T47D (cell line): Measurements from ENCODE around the gene POU2F1.

ENCODE experiments used
- DNase-seq, 2 experiments: peaks; one replicate each; pipeline versions ENCODE4 v3.0.0 to v3.0.0-alpha.2; 2011 to 2012; ENCODE audit warnings: low read depth in 1 of 2, low spot score in 1 of 2
- JUND ChIP-seq: IDR thresholded peaks from 2 replicates; pipeline ENCODE4 v1.6.1; 2012; ENCODE audit warnings: low read depth
- in situ Hi-C: cut with HindIII; loops from 2 replicates; pipeline ENCODE4 v1.10.0; 2016; ENCODE audit warnings: low sequenced_read_pairs, low pct_unique_long_range_greater_than_20kb

Gene POU2F1

GRCh38 chr1:167273027-167273800, 52.5 kb downstream of the POU2F1 start:
- DNase-seq: no peak
- no peak for TF ChIP-seq JUND
- in situ Hi-C loops: no loop called here

- in situ Hi-C loops: no loop called here
- no peak for DNase-seq
- TF ChIP-seq JUND: no peak
These were observed 53.4 kb downstream of the POU2F1 start for GRCh38 chr1:167274061-167274460.

- no peak for DNase-seq
- in situ Hi-C loops: no loop called here
- TF ChIP-seq JUND: no peak
These were observed 56.3 kb downstream of the POU2F1 start for GRCh38 chr1:167276969-167277368.

GRCh38 chr1:167278497-167278896, 57.8 kb downstream of the POU2F1 start:
- TF ChIP-seq JUND: no peak
- in situ Hi-C loops: no loop called here
- DNase-seq: no peak

GRCh38 chr1:167280912-167281311, 60.2 kb downstream of the POU2F1 start:
- in situ Hi-C loops: no loop called here
- TF ChIP-seq JUND: no peak
- DNase-seq: no peak

- TF ChIP-seq JUND: no peak
- in situ Hi-C loops: no loop called here
- DNase-seq: no peak
These were observed 67.8 kb downstream of the POU2F1 start for GRCh38 chr1:167288390-167289074.

GRCh38 chr1:167289075-167289442, 68.4 kb downstream of the POU2F1 start:
- DNase-seq: no peak
- TF ChIP-seq JUND: no peak
- in situ Hi-C loops: no loop called here

- TF ChIP-seq JUND: no peak
- no peak for DNase-seq
- in situ Hi-C loops: no loop called here
These were observed 69.3 kb downstream of the POU2F1 start for GRCh38 chr1:167289966-167290365.

GRCh38 chr1:167291539-167292185, 71.0 kb downstream of the POU2F1 start:
- TF ChIP-seq JUND: no peak
- in situ Hi-C loops: no loop called here
- no peak for DNase-seq

GRCh38 chr1:167292216-167292615, 71.5 kb downstream of the POU2F1 start:
- DNase-seq: no peak
- in situ Hi-C loops: no loop called here
- TF ChIP-seq JUND: no peak

GRCh38 chr1:167293057-167293456, 72.4 kb downstream of the POU2F1 start:
- no peak for DNase-seq

GRCh38 chr1:167294528-167294927, 73.8 kb downstream of the POU2F1 start:
- no peak for DNase-seq
- TF ChIP-seq JUND: no peak
- in situ Hi-C loops: no loop called here

More at GRCh38 chr1:167293057-167293456, 72.4 kb downstream of the POU2F1 start:
- in situ Hi-C loops: no loop called here
- no peak for TF ChIP-seq JUND
